ENCODE measurements around the gene ABAT.
A peak's percentile ranks its signal among the peaks of the same experiment; 100 is the strongest.
"Not testable (repeated sequence)": the region's sequence is repeated elsewhere in the genome, so short reads cannot be mapped to it uniquely, and the experiment has no call there.

The ABAT gene

GRCh38 chr16:8649829-8650554 lies 24.4 kb upstream of the ABAT start:
- no peak for DNase-seq (ENCODE audit: low spot score)
- no peak for FAIRE-seq

DNA sequence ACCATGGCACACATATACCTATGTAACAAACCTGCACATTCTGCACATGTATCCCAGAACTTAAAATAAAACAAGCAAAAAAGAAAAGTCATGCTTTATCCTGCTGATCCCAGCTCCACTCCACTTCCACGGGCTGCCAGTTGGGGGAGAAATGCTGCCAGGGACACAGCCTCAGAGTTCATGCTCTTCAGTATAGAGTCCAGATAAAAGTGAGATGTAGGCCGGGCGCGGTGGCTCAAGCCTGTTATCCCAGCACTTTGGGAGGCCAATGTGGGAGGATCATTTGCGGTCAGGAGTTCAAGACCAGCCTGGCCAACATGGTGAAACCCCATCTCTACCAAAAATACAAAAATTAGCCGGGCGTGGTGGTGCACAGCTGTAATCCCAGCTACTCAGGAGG lies 22.5 kb upstream of the ABAT start:
- FAIRE-seq; DNase-seq (ENCODE audit: low spot score): not testable (repeated sequence)

GRCh38 chr16:8655184-8655717 lies 19.2 kb upstream of the ABAT start:
- DNase-seq (ENCODE audit: low spot score) (peak; percentile 14), FAIRE-seq (no peak)

GRCh38 chr16:8656376-8656775 lies 18.0 kb upstream of the ABAT start:
- FAIRE-seq = no peak
- DNase-seq (ENCODE audit: low spot score) = no peak

DNA sequence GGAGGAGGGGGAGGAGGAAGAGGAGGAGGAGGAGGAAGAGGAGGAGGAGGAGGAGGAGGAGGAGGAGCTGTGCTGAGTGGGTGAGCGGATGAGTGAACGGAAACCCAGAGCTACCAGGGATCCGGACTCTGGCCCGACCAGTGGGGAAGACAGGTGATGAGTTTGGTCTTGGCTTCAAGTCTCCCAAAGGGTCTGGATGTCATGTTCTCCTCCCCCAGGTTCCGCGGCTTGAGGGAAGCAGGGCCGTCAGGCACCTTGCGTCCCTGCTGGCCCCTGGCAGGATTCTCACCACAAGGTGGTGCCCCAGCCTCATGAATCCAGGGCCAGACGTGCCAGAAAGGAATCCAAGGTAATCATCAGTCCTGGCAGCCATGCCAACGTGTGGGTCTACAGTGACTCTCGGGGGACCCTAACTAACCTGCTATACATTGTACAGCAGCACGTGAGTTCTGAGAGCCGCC lies 13.5 kb upstream of the ABAT start:
- DNase-seq (ENCODE audit: low spot score) (peak; percentile 32), FAIRE-seq (no peak)

DNA sequence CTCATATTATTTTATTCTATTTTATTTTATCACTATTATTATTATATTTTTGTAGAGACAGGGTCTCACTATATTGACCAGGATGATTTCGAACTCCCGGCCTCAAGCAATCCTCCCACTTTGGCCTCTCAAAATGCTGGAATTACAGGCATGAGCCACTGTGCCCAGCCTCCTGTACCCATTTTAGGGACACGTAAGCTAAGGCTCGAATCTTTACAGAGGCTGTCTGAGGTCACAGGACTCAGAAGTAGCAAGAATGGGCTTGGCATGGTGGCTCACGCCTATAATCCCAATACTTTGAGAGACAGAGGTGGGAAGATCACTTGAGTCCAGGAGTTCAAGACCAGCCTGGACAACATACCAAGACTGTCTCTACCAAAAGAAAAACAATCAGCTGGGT lies 12.7 kb upstream of the ABAT start:
- FAIRE-seq (no peak), DNase-seq (ENCODE audit: low spot score) (no peak)

- DNase-seq (ENCODE audit: low spot score) = no peak
- no peak for FAIRE-seq
Measured at GRCh38 chr16:8663192-8664089, 11.0 kb upstream of the ABAT start.

GRCh38 chr16:8665529-8665928 lies 8.9 kb upstream of the ABAT start:
- no peak for FAIRE-seq
- no peak for DNase-seq (ENCODE audit: low spot score)

DNA sequence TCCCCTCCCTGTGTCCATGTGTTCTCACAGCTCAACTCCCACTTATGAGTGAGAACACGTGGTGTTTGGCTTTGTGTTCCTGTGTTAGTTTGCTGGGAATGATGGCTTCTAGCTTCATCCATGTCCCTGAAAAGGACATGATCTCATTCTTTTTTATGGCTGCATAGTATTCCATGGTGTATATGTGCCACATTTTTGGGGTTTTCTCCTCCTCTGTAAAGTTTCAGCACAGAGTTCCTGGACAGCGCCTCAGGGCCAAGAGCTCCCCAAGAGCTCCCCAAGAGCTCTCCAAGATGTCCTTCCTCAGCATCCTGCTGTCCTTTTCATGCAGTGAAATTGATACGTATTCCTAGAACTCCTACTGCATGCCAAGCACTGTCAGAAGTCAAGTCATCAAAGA lies 6.9 kb upstream of the ABAT start:
- FAIRE-seq = no peak
- no peak for DNase-seq (ENCODE audit: low spot score)

- FAIRE-seq (no peak), DNase-seq (ENCODE audit: low spot score) (no peak)
Measured at GRCh38 chr16:8668113-8668512, 6.3 kb upstream of the ABAT start.

- FAIRE-seq = no peak
Measured at GRCh38 chr16:8669481-8669880, 4.9 kb upstream of the ABAT start.

GRCh38 chr16:8670014-8670560 lies 4.3 kb upstream of the ABAT start:
- DNase-seq (ENCODE audit: low spot score) (no peak), FAIRE-seq (no peak)

More at GRCh38 chr16:8669481-8669880, 4.9 kb upstream of the ABAT start:
- DNase-seq (ENCODE audit: low spot score) = no peak

DNA sequence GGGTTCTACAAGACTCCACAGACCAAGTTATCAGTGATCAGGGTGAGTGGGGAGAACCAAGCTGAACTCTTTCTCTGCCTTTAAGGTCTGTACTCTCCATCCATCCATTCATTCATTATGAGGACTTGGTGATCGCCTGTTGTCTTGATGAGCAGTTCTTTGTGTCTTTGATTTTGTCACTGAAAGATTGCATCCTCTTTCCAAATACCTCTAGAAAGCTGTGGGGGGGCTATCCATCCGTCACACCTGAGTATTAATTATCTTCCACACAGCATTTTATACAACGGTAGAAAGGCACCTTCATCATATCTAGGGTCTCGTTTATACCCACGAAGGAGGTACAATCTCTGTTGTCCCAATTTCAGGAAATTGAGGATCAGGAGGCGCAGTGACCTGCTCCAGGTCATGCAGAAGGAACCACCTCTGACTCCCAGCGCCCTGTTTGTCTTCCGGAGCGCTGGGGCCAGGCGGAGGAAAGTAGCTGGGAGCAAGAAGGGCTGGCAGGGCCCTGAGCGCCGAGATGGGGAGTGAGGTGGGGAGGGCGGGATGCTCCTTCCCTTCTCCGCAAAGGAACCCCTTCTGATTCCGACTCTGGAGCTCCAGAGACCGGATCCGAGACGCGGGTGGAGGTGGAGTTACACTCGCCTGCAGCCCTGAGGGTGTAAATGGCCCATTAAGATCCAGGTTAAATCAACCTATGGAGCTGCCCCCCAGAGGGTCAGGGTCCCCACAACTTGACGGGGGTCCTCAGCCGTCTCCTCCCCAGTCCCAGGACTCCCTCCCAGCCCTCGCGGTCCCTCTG lies 605 bp upstream of the ABAT start:
- DNase-seq (ENCODE audit: low spot score) (no peak), FAIRE-seq (no peak)

DNA sequence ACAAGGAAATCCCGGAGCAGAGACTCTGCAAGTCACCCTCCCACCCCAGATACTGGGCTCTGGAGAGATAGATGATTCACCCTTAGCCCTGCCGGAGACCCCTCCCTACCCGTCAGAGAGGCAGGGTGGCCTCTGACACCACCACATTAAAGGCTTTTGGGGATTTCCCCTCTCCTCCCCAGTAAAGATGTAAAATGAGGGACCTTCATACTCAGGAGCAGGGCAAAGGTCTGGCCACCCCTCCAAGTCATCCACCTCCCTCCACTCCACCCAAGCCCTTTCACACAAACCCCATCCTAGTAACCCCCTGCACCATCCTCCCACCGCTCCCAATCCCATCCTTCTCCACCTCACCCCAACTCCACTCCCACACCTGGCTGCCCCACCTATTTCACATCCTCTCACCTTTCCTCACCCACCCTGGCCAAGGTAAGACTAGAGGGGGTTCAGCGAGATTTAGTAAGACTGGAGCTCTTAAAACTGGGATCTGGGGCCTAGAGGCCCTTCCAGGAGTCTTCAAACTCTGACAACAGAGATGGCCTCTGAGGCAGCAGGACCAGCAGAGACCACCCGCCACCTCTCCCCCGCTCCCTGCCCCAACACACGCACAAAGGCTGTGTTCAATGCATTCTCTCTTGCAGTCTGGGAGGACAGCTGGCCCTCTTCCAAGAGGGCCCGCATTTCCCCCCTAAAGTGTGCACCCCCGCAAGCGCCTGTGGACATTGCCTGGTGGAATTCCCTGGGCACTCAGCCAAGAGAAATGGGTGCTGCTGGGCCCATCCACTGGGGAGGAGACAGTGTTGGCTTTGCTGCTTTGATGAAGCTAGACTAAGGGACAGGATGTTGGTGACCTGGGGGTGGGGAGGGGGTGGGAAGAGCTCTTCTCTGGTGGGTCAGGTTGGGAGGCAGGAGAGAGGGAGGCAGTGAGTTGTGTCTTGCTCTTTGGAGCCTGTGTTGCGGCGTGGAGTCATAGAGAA lies 1.1 kb downstream of the ABAT start:
- FAIRE-seq (no peak), DNase-seq (ENCODE audit: low spot score) (no peak)

GRCh38 chr16:8676160-8676547 lies 1.7 kb downstream of the ABAT start:
- DNase-seq (ENCODE audit: low spot score) = no peak
- FAIRE-seq = no peak

GRCh38 chr16:8676737-8677375 lies 2.4 kb downstream of the ABAT start:
- FAIRE-seq (no peak), DNase-seq (ENCODE audit: low spot score) (no peak)

DNA sequence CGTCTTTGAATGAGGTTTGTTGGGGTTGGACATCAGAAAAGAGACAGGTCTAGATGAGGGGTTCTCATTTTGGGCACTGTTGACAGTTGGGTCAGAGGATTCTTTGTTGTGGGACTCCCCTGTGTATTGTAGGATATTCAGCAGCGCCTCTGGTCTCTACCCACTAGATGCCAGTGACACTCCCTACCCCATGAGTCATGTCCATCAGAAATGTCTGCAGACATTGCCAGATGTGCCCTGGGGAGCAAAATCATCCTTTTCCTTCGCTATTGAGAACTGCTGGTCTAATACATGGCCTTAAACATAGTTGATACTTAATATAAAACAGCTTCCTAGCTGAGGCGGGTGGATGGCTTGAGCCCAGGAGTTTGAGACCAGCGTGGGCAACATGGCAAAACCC lies 3.1 kb downstream of the ABAT start:
- FAIRE-seq (no peak), DNase-seq (ENCODE audit: low spot score) (no peak)

GRCh38 chr16:8678068-8678927 lies 3.9 kb downstream of the ABAT start:
- no peak for FAIRE-seq
- DNase-seq (ENCODE audit: low spot score) = peak; percentile 18

- no peak for DNase-seq (ENCODE audit: low spot score)
- no peak for FAIRE-seq
Measured at GRCh38 chr16:8679151-8679550, 4.7 kb downstream of the ABAT start.

All from RCC 7860 (cell line).